ENCODE measurements around the gene SLC28A2.
"Not testable (repeated sequence)": the region's sequence is repeated elsewhere in the genome, so short reads cannot be mapped to it uniquely, and the experiment has no call there.

SLC28A2 gene

GRCh38 chr15:45251888-45252287 lies at the start of gene SLC28A2:
Gene SLC28A2, plus strand, starts transcription at chr15:45252234. Its CDS starts 982 bp downstream, at chr15:45253216.
- DNase-seq (ENCODE audit: low spot score) = no peak
- no peak for FAIRE-seq

- DNase-seq (ENCODE audit: low spot score) (no peak), FAIRE-seq (no peak)
Observed at GRCh38 chr15:45203182-45203581, 48.9 kb upstream of the SLC28A2 start.

GRCh38 chr15:45205192-45205591 lies 46.8 kb upstream of the SLC28A2 start:
- FAIRE-seq (no peak), DNase-seq (ENCODE audit: low spot score) (peak; percentile 50)

- no peak for FAIRE-seq
Observed at GRCh38 chr15:45212493-45212892, 39.5 kb upstream of the SLC28A2 start.

GRCh38 chr15:45221053-45221599 lies 30.9 kb upstream of the SLC28A2 start:
- FAIRE-seq (no peak), DNase-seq (ENCODE audit: low spot score) (no peak)

More at GRCh38 chr15:45212493-45212892, 39.5 kb upstream of the SLC28A2 start:
- DNase-seq (ENCODE audit: low spot score) = no peak

- DNase-seq (ENCODE audit: low spot score) (no peak), FAIRE-seq (no peak)
Observed at GRCh38 chr15:45221967-45222366, 30.1 kb upstream of the SLC28A2 start.

GRCh38 chr15:45224621-45225217 lies 27.3 kb upstream of the SLC28A2 start:
- FAIRE-seq (no peak), DNase-seq (ENCODE audit: low spot score) (no peak)

GRCh38 chr15:45225506-45226273 lies 26.3 kb upstream of the SLC28A2 start:
- DNase-seq (ENCODE audit: low spot score) = no peak

GRCh38 chr15:45228931-45229330 lies 23.1 kb upstream of the SLC28A2 start:
- no peak for FAIRE-seq

More at GRCh38 chr15:45225506-45226273, 26.3 kb upstream of the SLC28A2 start:
- FAIRE-seq = no peak

GRCh38 chr15:45230245-45230965 lies 21.6 kb upstream of the SLC28A2 start:
- no peak for FAIRE-seq
- no peak for DNase-seq (ENCODE audit: low spot score)

More at GRCh38 chr15:45228931-45229330, 23.1 kb upstream of the SLC28A2 start:
- no peak for DNase-seq (ENCODE audit: low spot score)

- DNase-seq (ENCODE audit: low spot score) = no peak
- FAIRE-seq = no peak
Observed at GRCh38 chr15:45231132-45231531, 20.9 kb upstream of the SLC28A2 start.

GRCh38 chr15:45231864-45232562 lies 20.0 kb upstream of the SLC28A2 start:
- FAIRE-seq = no peak
- DNase-seq (ENCODE audit: low spot score) = no peak

GRCh38 chr15:45234562-45235235 lies 17.3 kb upstream of the SLC28A2 start:
- DNase-seq (ENCODE audit: low spot score) (no peak), FAIRE-seq (no peak)

- DNase-seq (ENCODE audit: low spot score); FAIRE-seq: not testable (repeated sequence)
Observed at GRCh38 chr15:45236806-45237205, 15.2 kb upstream of the SLC28A2 start.

- FAIRE-seq = no peak
- no peak for DNase-seq (ENCODE audit: low spot score)
Observed at GRCh38 chr15:45242289-45242688, 9.7 kb upstream of the SLC28A2 start.

GRCh38 chr15:45249125-45249780 lies 2.8 kb upstream of the SLC28A2 start:
- no peak for FAIRE-seq
- no peak for DNase-seq (ENCODE audit: low spot score)

GRCh38 chr15:45253330-45253729 lies 1.3 kb downstream of the SLC28A2 start:
- FAIRE-seq (no peak), DNase-seq (ENCODE audit: low spot score) (no peak)

- DNase-seq (ENCODE audit: low spot score) (no peak), FAIRE-seq (no peak)
Observed at GRCh38 chr15:45254405-45254804, 2.4 kb downstream of the SLC28A2 start.

GRCh38 chr15:45254824-45255223 lies 2.8 kb downstream of the SLC28A2 start:
- DNase-seq (ENCODE audit: low spot score) (peak; percentile 48), FAIRE-seq (peak; percentile 81)

GRCh38 chr15:45259796-45260195 lies 7.8 kb downstream of the SLC28A2 start:
- no peak for DNase-seq (ENCODE audit: low spot score)
- FAIRE-seq = no peak
